Measurements from ENCODE around the gene PLAC1.

DNA sequence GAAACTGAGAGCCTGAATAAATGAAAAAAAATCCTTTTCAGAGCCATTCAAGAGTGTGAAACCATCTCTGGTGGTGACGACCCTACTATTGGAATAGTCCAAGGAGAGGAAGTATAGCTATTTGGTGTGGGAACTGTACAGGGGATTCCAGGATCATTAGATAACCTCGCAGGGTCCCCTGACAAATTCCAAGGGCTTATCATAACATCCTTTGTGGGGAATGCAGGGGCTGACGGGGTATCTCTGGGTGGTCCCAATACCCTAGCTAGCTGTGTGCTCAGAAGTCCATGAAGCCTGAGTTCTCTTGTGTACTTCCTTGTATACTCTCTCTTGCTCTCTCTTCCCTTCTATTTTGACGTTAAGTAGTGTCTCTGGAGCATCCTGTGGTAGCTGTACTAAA lies 13.8 kb upstream of the PLAC1 start:
- TF ChIP-seq, protein P1, sequence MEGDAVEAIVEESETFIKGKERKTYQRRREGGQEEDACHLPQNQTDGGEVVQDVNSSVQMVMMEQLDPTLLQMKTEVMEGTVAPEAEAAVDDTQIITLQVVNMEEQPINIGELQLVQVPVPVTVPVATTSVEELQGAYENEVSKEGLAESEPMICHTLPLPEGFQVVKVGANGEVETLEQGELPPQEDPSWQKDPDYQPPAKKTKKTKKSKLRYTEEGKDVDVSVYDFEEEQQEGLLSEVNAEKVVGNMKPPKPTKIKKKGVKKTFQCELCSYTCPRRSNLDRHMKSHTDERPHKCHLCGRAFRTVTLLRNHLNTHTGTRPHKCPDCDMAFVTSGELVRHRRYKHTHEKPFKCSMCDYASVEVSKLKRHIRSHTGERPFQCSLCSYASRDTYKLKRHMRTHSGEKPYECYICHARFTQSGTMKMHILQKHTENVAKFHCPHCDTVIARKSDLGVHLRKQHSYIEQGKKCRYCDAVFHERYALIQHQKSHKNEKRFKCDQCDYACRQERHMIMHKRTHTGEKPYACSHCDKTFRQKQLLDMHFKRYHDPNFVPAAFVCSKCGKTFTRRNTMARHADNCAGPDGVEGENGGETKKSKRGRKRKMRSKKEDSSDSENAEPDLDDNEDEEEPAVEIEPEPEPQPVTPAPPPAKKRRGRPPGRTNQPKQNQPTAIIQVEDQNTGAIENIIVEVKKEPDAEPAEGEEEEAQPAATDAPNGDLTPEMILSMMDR (conservative IDR thresholded peaks at IDR 0.05 in 1 of 2, IDR thresholded peaks at IDR 0.05 in 1 of 2; ENCODE audit: extremely low read depth in 1 of 2, insufficient read depth in 1 of 2, low read depth in 1 of 2, low read length in 2 of 2), result no peak
- TF ChIP-seq EZH2 (IDR thresholded peaks at IDR 0.05; ENCODE audit: borderline replicate concordance, low read length), result no peak

Measured in mammary epithelial cell (primary cell).